KBM-7 (cell line): Measurements from ENCODE around the gene PRKCE.
"Not testable (repeated sequence)": the region's sequence is repeated elsewhere in the genome, so short reads cannot be mapped to it uniquely, and the experiment has no call there.

Source experiments
- DNase-seq: peaks from one replicate; pipeline ENCODE4 v3.0.0-alpha.2; 2015
- in situ Hi-C: fragments of 300-500 bp; cut with MboI; formaldehyde crosslinking; loops from 2 replicates; pipeline ENCODE4 v1.14.3; 2020; ENCODE audit warnings: low sequenced_read_pairs, low pct_unique_long_range_greater_than_20kb, mixed read lengths

The PRKCE gene

GRCh38 chr2:46200861-46201605, 549.6 kb downstream of the PRKCE start:
- no peak for DNase-seq
- in situ Hi-C loops, result no loop called here

- in situ Hi-C loops, result no loop called here
- DNase-seq, result no peak
These were observed 551.0 kb downstream of the PRKCE start for GRCh38 chr2:46202453-46202852.

- in situ Hi-C loops, result no loop called here
- DNase-seq, result no peak
These were observed 551.5 kb downstream of the PRKCE start for GRCh38 chr2:46202987-46203386.

GRCh38 chr2:46203636-46204035, 552.2 kb downstream of the PRKCE start:
- DNase-seq, in situ Hi-C loops: not testable (repeated sequence)

GRCh38 chr2:46207591-46207990, 556.1 kb downstream of the PRKCE start:
- in situ Hi-C loops, result no loop called here
- DNase-seq, result no peak

- DNase-seq, result no peak
- in situ Hi-C loops, result no loop called here
These were observed 557.3 kb downstream of the PRKCE start for GRCh38 chr2:46208766-46209165.

GRCh38 chr2:46210063-46210462, 558.6 kb downstream of the PRKCE start:
- in situ Hi-C loops, result no loop called here
- no peak for DNase-seq

GRCh38 chr2:46211461-46211860, 560.0 kb downstream of the PRKCE start:
- in situ Hi-C loops, result no loop called here
- no peak for DNase-seq

- no peak for DNase-seq
- in situ Hi-C loops, result no loop called here
These were observed 562.4 kb downstream of the PRKCE start for GRCh38 chr2:46213906-46214305.

- in situ Hi-C loops, result no loop called here
- no peak for DNase-seq
These were observed 564.7 kb downstream of the PRKCE start for GRCh38 chr2:46216213-46216612.

- in situ Hi-C loops, result not testable (repeated sequence)
- peak; percentile 63 for DNase-seq
These were observed 572.0 kb downstream of the PRKCE start for GRCh38 chr2:46223514-46223913.

- in situ Hi-C loops, result no loop called here
- DNase-seq, result no peak
These were observed 573.7 kb downstream of the PRKCE start for GRCh38 chr2:46225150-46225625.

GRCh38 chr2:46225730-46226129, 574.3 kb downstream of the PRKCE start:
- in situ Hi-C loops, result no loop called here
- no peak for DNase-seq

GRCh38 chr2:46226620-46227019, 575.1 kb downstream of the PRKCE start:
- in situ Hi-C loops, result no loop called here
- no peak for DNase-seq

GRCh38 chr2:46227022-46227421, 575.5 kb downstream of the PRKCE start:
- in situ Hi-C loops, result no loop called here
- DNase-seq, result no peak

GRCh38 chr2:46227674-46228289, 576.3 kb downstream of the PRKCE start:
- DNase-seq, result no peak
- in situ Hi-C loops, result no loop called here

- peak; percentile 35 for DNase-seq
- in situ Hi-C loops, result no loop called here
These were observed 577.9 kb downstream of the PRKCE start for GRCh38 chr2:46229134-46230063.

- in situ Hi-C loops, result no loop called here
- peak; percentile 40 for DNase-seq
These were observed 578.7 kb downstream of the PRKCE start for GRCh38 chr2:46230115-46230571.

GRCh38 chr2:46230677-46231425, 579.4 kb downstream of the PRKCE start:
- in situ Hi-C loops, result no loop called here

More at GRCh38 chr2:46230677-46231425, 579.4 kb downstream of the PRKCE start:
- DNase-seq, result no peak
